HUDEP-2 (cell line): ENCODE results near the gene NRTN.
"Not testable (repeated sequence)": the region's sequence is repeated elsewhere in the genome, so short reads cannot be mapped to it uniquely, and the experiment has no call there.

Source experiments
- DNase-seq, 76 experiments: peaks; one replicate each; lab custom pipeline; 2025; ENCODE audit not compliant: unreplicated experiment in 76 of 76; lab: John Stamatoyannopoulos, UW

The NRTN gene

GRCh38 chr19:5832527-5833216, 27.8 kb downstream of the NRTN start:
- no peak for DNase-seq

- DNase-seq, result no peak
Measured at GRCh38 chr19:5837761-5838352, 33.0 kb downstream of the NRTN start.

DNA sequence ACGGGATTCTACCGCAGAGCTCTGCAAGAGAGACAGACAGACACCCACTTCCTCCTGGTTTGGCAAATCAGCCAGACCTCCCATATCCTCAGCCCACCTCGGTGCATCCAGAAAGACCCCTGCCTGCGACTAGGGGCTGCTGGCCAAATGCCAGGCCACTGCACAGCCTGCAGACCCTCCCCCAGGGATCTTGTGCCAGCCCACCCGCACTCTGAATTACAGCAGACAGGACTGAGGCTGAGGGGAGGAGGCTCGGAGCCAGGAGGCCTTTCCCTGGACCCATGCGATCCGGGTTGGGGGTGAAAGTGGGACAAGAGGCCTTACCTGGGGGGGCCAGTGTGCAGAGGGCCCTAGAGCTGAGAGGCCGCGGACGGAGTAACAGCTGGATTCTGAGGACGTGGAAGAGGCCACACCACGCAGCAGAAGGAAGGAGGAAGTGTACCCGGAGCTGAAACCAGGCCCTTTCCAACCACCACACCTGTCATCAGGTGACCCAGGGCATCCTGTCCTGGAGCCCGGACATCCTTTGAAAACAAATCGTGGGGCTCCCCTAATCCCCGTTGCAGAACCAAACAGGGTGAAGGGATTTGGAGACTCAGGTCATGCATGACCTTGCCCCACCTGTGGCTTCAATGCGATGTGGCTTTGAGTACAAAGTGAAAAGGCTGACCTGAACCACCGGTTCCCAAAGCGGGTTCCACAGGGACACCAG, 33.6 kb downstream of the NRTN start:
- DNase-seq, result no peak

GRCh38 chr19:5839065-5840017, 34.5 kb downstream of the NRTN start, which contains the start of gene FUT6:
Gene FUT6, minus strand, starts transcription at chr19:5839702. Its CDS starts 7,135 bp downstream, at chr19:5832567.
- DNase-seq, result no peak

DNA sequence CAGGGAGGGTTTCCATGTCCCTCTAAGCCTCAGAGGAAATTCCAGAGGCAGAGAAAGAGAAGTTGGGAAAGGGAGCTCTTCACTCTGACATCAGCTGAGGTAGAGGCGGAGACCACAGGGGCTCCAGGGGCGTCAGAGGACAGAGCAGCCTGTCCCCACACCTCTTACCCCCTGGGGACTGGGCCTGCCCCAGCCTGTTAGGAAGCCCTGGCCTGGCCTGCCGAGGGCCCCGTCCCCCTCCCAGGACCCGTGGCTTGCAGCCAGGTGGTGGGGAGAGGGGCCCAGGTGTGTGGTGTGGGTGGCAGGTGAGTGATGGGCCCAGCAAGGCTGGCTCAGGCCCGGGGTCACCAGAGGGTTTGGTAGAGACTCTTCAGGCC, 36.9 kb downstream of the NRTN start:
- DNase-seq, result not testable (repeated sequence)

GRCh38 chr19:5843295-5843927, 38.5 kb downstream of the NRTN start:
- DNase-seq, result no peak

- DNase-seq, result no peak
Measured at GRCh38 chr19:5844456-5845433, 39.9 kb downstream of the NRTN start.

- DNase-seq, result not testable (repeated sequence)
Measured at GRCh38 chr19:5847846-5848245, 43.0 kb downstream of the NRTN start.

GRCh38 chr19:5848621-5849020, 43.8 kb downstream of the NRTN start:
- not testable (repeated sequence) for DNase-seq

GRCh38 chr19:5850189-5850588, 45.3 kb downstream of the NRTN start:
- DNase-seq, result no peak

DNA sequence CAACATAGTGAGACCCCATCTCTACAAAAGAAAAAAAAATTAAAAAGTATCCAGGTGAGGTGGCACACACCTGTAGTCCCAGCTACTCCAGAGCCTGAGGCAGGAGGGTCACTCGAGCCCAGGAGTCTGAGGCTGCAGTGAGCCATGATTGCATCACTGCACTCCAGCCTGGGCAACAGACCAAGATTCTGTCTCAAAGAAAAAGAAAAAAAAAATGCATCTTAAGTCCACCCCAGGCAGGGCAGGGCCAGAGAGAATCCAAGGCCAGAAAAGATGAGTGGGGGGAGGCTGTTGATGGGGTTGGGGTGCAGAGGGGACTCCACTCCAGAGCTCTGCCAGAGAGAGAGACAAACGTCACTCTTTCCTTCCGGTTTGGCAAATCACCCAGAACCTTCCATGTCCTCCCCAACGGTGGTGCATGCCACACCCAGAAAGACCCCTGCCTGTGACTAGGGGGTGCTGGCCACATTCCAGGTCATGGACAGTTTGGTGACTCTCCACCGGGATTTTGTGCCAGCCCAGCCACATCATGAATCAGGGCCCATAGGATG, 46.0 kb downstream of the NRTN start:
- DNase-seq, result peak in 1 of 76 experiments; percentile 10

DNA sequence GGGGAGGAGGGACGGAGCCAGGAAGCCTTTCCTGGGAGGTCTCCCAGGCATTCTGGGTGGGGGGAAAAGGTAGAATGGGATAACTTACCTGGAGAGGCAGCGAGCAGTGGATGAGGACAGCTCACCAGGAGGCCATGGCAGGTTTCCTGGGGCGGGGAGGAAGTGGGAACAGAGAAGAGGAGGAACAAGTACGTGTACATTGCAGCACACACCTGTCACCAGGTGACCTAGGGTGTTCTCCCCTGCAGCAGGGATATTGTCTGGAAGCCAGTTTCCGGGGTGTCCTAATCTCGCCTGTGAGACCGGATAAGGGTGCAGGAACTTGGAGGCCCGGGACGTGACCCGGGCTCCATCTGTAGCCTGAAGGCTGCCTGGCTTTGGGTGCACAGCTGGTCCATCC, 46.4 kb downstream of the NRTN start, which contains the start of gene FUT3:
Gene FUT3 (minus strand): TSS at position 148 of the 400 bp plus-strand sequence.
- no peak for DNase-seq

DNA sequence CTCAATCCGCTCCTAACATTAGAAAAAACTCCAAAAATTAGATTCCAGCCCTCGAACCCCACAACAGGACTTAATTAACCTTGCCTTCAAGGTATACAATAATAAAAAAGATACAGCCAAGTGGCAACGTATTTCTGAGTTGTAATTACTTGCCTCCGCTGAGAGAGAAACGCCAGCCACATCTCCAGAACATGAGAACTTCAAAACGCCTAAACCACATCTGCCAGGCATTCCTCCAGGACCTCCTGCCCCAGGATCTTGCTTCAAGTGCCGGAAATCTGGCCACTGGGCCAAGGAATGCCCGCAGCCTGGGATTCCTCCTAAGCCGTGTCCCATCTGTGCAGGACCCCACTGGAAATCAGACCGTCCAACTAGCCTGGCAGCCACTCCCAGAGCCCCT, 49.3 kb downstream of the NRTN start:
- DNase-seq, result not testable (repeated sequence)

DNA sequence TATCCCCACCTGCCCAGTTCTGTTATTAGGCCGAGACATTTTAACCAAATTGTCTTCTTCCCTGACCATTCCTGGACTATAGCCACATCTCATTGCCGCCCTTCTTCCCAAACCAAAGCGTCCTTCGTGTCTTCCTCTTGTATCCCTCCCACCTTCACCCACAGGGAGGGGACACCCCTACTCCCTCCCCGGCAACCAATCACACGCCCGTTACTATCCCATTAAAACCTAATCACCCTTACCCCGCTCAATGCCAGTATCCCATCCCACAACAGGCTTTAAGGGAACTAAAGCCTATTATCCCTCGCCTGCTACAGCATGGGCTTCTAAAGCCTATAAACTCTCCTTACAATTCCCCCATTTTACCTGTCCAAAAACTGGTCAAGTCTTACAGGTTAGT, 50.3 kb downstream of the NRTN start:
- not testable (repeated sequence) for DNase-seq

GRCh38 chr19:5857203-5858081, 52.6 kb downstream of the NRTN start:
- no peak for DNase-seq

DNA sequence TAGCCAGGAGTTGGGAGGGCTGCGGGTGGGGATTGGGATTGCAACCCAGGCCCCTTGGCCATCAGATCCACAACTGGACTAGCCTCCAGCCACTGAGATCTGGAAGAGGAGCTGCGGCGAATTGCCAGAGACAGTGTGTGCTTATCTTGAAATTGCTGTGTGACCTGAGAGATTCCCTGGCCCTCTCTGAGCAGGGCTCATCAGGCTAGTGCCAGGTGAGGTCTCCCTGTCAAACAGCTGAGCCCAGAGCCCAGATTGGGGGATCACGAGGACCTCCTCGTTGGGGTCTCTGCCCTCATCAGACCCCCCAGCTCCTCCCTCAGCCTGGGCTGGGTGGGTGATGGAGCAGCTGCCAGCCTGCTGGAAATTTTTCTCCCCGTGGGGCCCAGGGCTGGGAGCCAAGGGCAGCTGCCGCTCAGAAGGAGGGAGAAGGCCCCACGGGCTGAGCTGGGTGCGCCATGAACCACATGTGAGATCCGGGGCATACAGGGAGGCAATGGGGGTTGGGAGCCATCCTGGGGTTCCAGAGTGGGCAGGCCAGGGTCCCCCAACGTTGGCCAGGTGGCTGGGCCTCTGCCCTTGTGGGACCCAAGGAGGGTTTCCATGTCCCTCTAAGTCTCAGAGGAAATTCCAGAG, 58.3 kb downstream of the NRTN start:
- DNase-seq, result no peak

DNA sequence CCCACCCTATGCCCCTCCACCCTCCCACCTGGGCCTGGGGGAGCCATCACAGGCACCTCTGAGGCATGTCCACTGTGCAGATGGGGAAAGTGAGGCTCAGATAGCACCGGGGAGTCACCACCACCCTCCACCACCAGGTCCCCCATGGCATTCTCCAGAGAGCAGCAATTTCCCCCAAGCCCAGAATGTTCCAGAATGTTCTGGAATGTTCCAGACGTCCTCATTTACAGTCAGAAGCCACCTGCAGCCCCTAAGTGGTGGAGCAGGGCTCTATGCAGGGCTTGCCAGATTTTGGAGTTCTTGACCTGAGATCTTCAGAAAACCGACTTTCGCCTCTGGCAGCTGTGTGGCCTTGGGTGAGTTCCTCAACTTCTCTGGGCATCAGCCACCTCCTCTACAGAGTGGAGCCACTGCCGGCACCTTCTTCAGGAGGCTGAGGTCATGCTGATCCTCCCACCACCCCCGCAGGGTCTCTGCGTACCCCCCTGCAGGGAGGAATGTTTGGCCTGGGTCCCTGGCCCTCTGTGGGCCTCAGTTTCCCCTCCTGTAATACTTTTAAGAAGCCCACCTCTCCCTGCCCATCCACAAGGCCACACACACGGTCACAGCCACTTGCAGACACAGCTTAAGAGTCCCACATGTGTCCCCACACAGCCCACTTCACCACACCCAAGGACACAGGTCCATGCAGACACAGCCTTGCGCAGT, 59.3 kb downstream of the NRTN start:
- no peak for DNase-seq
